ENCODE data around the gene TSR2. TPM values are rescaled to one million over a fixed set of nuclear protein-coding genes. Genes with fewer than 3 reads are reported as not detected.

TSR2 gene
- total RNA-seq, 2 experiments from 2014 or later: 36.3 to 36.5 TPM

GRCh38 chrX:54411732-54412131, 28.5 kb upstream of the TSR2 start:
- Histone ChIP-seq H3K4me3 (ENCODE audit: low read length) (no peak overlapping the region), H3K36me3 (ENCODE audit: insufficient read depth, low read length) (no peaks in the 10 kb centered on the region), H3K27me3 (ENCODE audit: control insufficient read depth in 1 of 2, insufficient read depth in 2 of 2, low read length in 2 of 2) (no peaks in the 10 kb centered on the region), H3K9me3 (ENCODE audit: control insufficient read depth in 1 of 2, insufficient read depth in 1 of 2, low read length in 2 of 2) (no peaks in the 10 kb centered on the region), H3K4me1 (ENCODE audit: insufficient read depth, low read length) (peaks cover 6% of the 10 kb centered on the region), H3K27ac (ENCODE audit: low read depth in 1 of 2, low read length in 2 of 2) (no peak overlapping the region)
- no peak for DNase-seq
- peaks cover 7% of the 10 kb centered on the region for H3K4me1 Mint-ChIP-seq (ENCODE audit: low read depth)
- no peaks in the 10 kb centered on the region for H3K36me3 Mint-ChIP-seq (ENCODE audit: low read depth)
- H3K4me3 Mint-ChIP-seq: no peak overlapping the region
- ChIA-PET CTCF (interaction anchor here (0.6 kb wide), 1 partner anchor 137 kb away, joined by 3 read pairs; no protein-coding TSS in a partner anchor), POLR2A (no interaction called here)
- TF ChIP-seq CTCF (IDR thresholded peaks at IDR 0.05): no peak
- no peak for ATAC-seq (ENCODE audit: poor library complexity)
- peaks cover 21% of the 10 kb centered on the region for H3K27me3 Mint-ChIP-seq
- H3K27ac Mint-ChIP-seq: no peak overlapping the region
- intact Hi-C loops (cut with DNase I, micrococcal nuclease): no loop called here
- no peaks in the 10 kb centered on the region for H3K9me3 Mint-ChIP-seq

- Histone ChIP-seq H3K27ac (ENCODE audit: low read depth in 1 of 2, low read length in 2 of 2) (no peak overlapping the region), H3K4me3 (ENCODE audit: low read length) (no peak overlapping the region), H3K4me1 (ENCODE audit: insufficient read depth, low read length) (peaks cover 6% of the 10 kb centered on the region), H3K27me3 (ENCODE audit: control insufficient read depth in 1 of 2, insufficient read depth in 2 of 2, low read length in 2 of 2) (peaks cover 0 to 3% of the 10 kb centered on the region in 2 experiments), H3K36me3 (ENCODE audit: insufficient read depth, low read length) (no peaks in the 10 kb centered on the region), H3K9me3 (ENCODE audit: control insufficient read depth in 1 of 2, insufficient read depth in 1 of 2, low read length in 2 of 2) (no peaks in the 10 kb centered on the region)
- peak in 1 of 14 experiments; percentile 21 for DNase-seq
- no peaks in the 10 kb centered on the region for H3K36me3 Mint-ChIP-seq (ENCODE audit: low read depth)
- H3K27me3 Mint-ChIP-seq: peaks cover 26% of the 10 kb centered on the region
- no peak overlapping the region for H3K27ac Mint-ChIP-seq
- CTCF ChIA-PET: no interaction called here
- no peak for ATAC-seq (ENCODE audit: poor library complexity)
- no peak overlapping the region for H3K4me3 Mint-ChIP-seq
- H3K9me3 Mint-ChIP-seq: no peaks in the 10 kb centered on the region
- peaks cover 7% of the 10 kb centered on the region for H3K4me1 Mint-ChIP-seq (ENCODE audit: low read depth)
- TF ChIP-seq CTCF (IDR thresholded peaks at IDR 0.05): no peak
- POLR2A ChIA-PET: no interaction called here
- intact Hi-C loops (cut with DNase I, micrococcal nuclease): no loop called here
Observed at GRCh38 chrX:54413753-54414152, 26.5 kb upstream of the TSR2 start.

- no peak for TF ChIP-seq CTCF (IDR thresholded peaks at IDR 0.05)
- ChIA-PET POLR2A (no interaction called here), CTCF (no interaction called here)
- Histone ChIP-seq H3K36me3 (ENCODE audit: insufficient read depth, low read length) (no peaks in the 10 kb centered on the region), H3K4me1 (ENCODE audit: insufficient read depth, low read length) (peaks cover 6% of the 10 kb centered on the region), H3K9me3 (ENCODE audit: control insufficient read depth in 1 of 2, insufficient read depth in 1 of 2, low read length in 2 of 2) (no peaks in the 10 kb centered on the region), H3K4me3 (ENCODE audit: low read length) (no peak overlapping the region), H3K27me3 (ENCODE audit: control insufficient read depth in 1 of 2, insufficient read depth in 2 of 2, low read length in 2 of 2) (peaks cover 0 to 3% of the 10 kb centered on the region in 2 experiments), H3K27ac (ENCODE audit: low read depth in 1 of 2, low read length in 2 of 2) (no peak overlapping the region)
- H3K27ac Mint-ChIP-seq: no peak overlapping the region
- no peak overlapping the region for H3K4me3 Mint-ChIP-seq
- H3K9me3 Mint-ChIP-seq: no peaks in the 10 kb centered on the region
- DNase-seq (peak in 1 of 14 experiments; percentile 2), ATAC-seq (ENCODE audit: poor library complexity) (no peak)
- H3K36me3 Mint-ChIP-seq (ENCODE audit: low read depth): no peaks in the 10 kb centered on the region
- intact Hi-C loops (cut with DNase I, micrococcal nuclease): no loop called here
- no peaks in the 10 kb centered on the region for H3K4me1 Mint-ChIP-seq (ENCODE audit: low read depth)
- peaks cover 26% of the 10 kb centered on the region for H3K27me3 Mint-ChIP-seq
Observed at GRCh38 chrX:54415534-54416350, 24.5 kb upstream of the TSR2 start.

Measured in CD4-positive, alpha-beta T cell (primary cell).